Activated CD4-positive, alpha-beta T cell treated with anti-CD3 and anti-CD28 coated beads, Interleukin-2, amount 10 ng/mL, durations not matched to agents 7 days and 5 days (primary cell): ENCODE results near the gene CDK5RAP2. TPM values are rescaled to one million over a fixed set of nuclear protein-coding genes. Genes with fewer than 3 reads are reported as not detected.

ENCODE experiments used
- CTCF ChIA-PET: fragments of 350-600 bp; sonication (Branson Sonifier 250); formaldehyde crosslinking; loops from one replicate; lab custom pipeline; 2021; ENCODE audit warnings: antibody characterized with exemption; lab: Charles Lee
- POLR2A ChIA-PET: fragments of 350-600 bp; sonication (Branson Sonifier 250); formaldehyde crosslinking; loops from one replicate; lab custom pipeline; 2021; ENCODE audit warnings: antibody characterized with exemption; lab: Charles Lee
- DNase-seq: peaks from one replicate; pipeline ENCODE4 v3.0.0-alpha.2; 2020
- H3K27ac Mint-ChIP-seq: one replicate; pipeline ENCODE4 v1.8.0; 2021; ENCODE audit warnings: mild to moderate bottlenecking, moderate library complexity, mixed read lengths
- H3K27me3 Mint-ChIP-seq: one replicate; pipeline ENCODE4 v1.8.0; 2021; ENCODE audit warnings: mixed read lengths
- H3K36me3 Mint-ChIP-seq: one replicate; pipeline ENCODE4 v1.8.0; 2021; ENCODE audit warnings: low read depth, mixed read lengths
- H3K4me1 Mint-ChIP-seq: one replicate; pipeline ENCODE4 v1.8.0; 2021; ENCODE audit warnings: mixed read lengths
- H3K4me3 Mint-ChIP-seq: one replicate; pipeline ENCODE4 v1.8.0; 2021; ENCODE audit warnings: mild to moderate bottlenecking, moderate library complexity, mixed read lengths
- H3K9me3 Mint-ChIP-seq: one replicate; pipeline ENCODE4 v1.8.0; 2021; ENCODE audit warnings: mixed read lengths
- total RNA-seq, 2 experiments: library from RNA; stranded (reverse); gene quantifications; one replicate each; pipeline ENCODE4 v1.2.3, GENCODE V29; 2021

The CDK5RAP2 gene
- total RNA-seq, 2 experiments from 2014 or later = 103 to 105 TPM

DNA sequence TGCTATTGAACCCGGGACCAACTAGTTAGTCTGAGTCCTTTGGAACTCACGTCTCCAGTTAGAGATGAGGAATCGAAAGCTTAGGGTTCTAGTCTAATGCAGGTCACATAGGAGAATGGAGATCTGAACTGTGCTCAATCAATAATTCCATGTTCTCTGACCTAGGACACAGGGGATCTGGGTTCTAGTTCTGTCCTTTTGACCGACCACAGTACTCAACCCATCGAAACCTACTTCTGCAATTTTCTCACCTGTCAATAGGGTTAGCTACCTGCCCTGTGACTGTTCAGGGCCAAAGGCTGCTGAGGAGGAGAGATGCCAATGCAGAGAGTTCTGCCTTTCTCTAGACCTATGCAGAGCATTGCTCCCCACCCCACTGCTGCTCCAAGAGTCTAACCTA lies 187.7 kb downstream of the CDK5RAP2 start:
- Mint-ChIP-seq H3K27me3 (no peaks in the 10 kb centered on the region), H3K4me3 (no peak overlapping the region), H3K9me3 (no peaks in the 10 kb centered on the region), H3K4me1 (peaks cover 30% of the 10 kb centered on the region), H3K27ac (no peak overlapping the region), H3K36me3 (peaks cover 53% of the 10 kb centered on the region)
- ChIA-PET CTCF (no interaction called here), POLR2A (no interaction called here)
- DNase-seq = no peak

DNA sequence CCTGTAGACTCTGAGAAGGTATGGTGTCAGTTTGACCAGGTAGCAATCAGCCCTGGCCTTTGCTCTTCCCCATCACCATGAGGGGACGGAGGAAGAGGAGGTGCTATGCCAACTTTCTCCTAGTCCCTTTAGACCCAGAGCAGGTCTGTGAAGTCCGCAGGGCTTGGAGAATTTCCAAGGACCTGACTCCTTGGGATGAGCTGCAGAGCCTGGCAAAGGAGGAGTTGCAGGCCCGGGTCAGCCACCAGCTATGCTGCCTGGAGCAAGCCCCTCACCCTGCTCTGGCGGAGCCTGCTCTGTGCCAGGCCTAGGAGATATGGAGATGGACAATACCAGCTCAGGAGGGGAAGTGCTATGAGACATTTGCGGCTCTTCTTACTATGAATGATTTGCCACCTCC lies 188.3 kb downstream of the CDK5RAP2 start:
- ChIA-PET CTCF (no interaction called here), POLR2A (no interaction called here)
- no peaks in the 10 kb centered on the region for H3K27me3 Mint-ChIP-seq
- H3K36me3 Mint-ChIP-seq = peaks cover 48% of the 10 kb centered on the region
- peaks cover 26% of the 10 kb centered on the region for H3K4me1 Mint-ChIP-seq
- DNase-seq = no peak
- no peak overlapping the region for H3K27ac Mint-ChIP-seq
- no peaks in the 10 kb centered on the region for H3K9me3 Mint-ChIP-seq
- no peak overlapping the region for H3K4me3 Mint-ChIP-seq

DNA sequence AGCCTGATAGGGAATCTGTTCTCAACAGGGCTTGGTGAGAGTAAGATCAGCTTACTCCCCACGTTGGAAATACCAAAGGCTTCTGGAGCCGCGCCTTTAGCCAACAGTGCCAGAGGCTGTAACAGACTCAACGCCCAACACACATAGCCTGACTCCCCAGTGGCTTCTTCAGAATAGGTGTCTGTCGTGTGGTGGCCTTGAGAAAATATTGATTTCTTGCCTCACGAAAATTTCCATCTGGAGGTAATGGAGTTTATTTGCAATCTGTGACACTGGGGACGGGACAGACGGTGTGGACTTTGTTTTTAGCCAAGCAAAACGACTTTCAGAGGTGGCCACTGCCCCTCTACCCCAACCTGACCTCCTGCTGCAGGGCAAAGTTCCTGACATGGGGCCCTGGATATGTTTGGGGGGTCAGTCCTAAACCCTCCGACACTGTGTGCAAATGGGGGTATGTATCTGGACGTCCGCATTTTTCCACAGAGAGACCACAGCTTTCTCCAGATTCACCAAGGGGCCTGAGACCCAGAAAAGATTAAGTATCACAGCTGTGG lies 189.3 kb downstream of the CDK5RAP2 start:
- Mint-ChIP-seq H3K4me1 (peaks cover 19% of the 10 kb centered on the region), H3K9me3 (no peaks in the 10 kb centered on the region), H3K27me3 (no peaks in the 10 kb centered on the region), H3K27ac (no peak overlapping the region), H3K4me3 (no peak overlapping the region), H3K36me3 (peaks cover 43% of the 10 kb centered on the region)
- ChIA-PET POLR2A (no interaction called here), CTCF (interaction anchor here (1.5 kb wide), 1 partner anchor 12 kb away, joined by 4 read pairs; no protein-coding TSS in a partner anchor)
- DNase-seq = no peak

DNA sequence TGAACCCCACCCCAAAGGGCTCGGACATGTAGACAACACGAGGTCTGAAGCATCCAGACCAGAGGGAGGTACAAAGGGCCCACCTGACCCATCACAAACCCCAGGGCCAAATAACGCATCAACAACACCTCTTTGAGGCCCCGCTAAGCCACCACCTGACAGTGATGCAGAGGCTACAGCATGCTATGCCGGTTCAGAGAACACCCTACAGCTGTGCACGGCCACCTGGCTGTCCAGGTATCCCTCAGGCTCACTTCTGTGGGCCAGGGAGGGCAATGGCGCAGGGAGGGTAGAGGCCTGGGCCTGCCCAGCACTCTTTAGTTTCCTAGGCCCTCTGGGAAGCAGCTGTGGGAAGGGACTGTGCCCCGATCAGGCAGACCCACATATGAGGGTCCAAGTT lies 190.1 kb downstream of the CDK5RAP2 start:
- Mint-ChIP-seq H3K27ac (no peak overlapping the region), H3K27me3 (no peaks in the 10 kb centered on the region), H3K36me3 (peaks cover 41% of the 10 kb centered on the region), H3K4me3 (no peak overlapping the region), H3K4me1 (peaks cover 15% of the 10 kb centered on the region), H3K9me3 (no peaks in the 10 kb centered on the region)
- CTCF ChIA-PET = interaction anchor here (1.2 to 1.5 kb wide), 2 partner anchors 11 to 13 kb away, joined by 3 to 4 read pairs; no protein-coding TSS in a partner anchor
- POLR2A ChIA-PET = no interaction called here
- DNase-seq = no peak

DNA sequence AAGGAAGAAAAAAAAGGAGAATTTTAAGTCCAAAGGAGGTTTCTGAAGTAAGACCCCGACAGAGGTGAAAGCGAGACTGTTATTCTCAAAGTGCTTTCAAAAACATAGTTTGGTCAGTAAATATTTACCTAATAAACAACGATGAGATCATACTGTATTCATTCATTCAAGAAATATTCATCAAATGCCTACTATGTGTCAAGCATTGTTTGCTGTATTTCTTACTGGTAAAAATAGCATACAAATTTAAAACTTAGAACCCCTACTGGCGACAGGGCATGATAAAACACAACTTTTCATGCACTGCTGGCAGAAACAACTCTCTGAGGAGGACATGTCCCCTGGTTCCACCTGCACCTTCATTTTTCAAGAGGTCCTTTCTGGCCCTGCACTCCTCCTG lies 190.7 kb downstream of the CDK5RAP2 start:
- no peaks in the 10 kb centered on the region for H3K27me3 Mint-ChIP-seq
- no peaks in the 10 kb centered on the region for H3K9me3 Mint-ChIP-seq
- POLR2A ChIA-PET = no interaction called here
- peaks cover 9% of the 10 kb centered on the region for H3K4me1 Mint-ChIP-seq
- no peak overlapping the region for H3K27ac Mint-ChIP-seq
- CTCF ChIA-PET = interaction anchor here (1.2 kb wide), 1 partner anchor 11 kb away, joined by 3 read pairs; no protein-coding TSS in a partner anchor
- no peak for DNase-seq
- H3K4me3 Mint-ChIP-seq = no peak overlapping the region
- peaks cover 35% of the 10 kb centered on the region for H3K36me3 Mint-ChIP-seq

DNA sequence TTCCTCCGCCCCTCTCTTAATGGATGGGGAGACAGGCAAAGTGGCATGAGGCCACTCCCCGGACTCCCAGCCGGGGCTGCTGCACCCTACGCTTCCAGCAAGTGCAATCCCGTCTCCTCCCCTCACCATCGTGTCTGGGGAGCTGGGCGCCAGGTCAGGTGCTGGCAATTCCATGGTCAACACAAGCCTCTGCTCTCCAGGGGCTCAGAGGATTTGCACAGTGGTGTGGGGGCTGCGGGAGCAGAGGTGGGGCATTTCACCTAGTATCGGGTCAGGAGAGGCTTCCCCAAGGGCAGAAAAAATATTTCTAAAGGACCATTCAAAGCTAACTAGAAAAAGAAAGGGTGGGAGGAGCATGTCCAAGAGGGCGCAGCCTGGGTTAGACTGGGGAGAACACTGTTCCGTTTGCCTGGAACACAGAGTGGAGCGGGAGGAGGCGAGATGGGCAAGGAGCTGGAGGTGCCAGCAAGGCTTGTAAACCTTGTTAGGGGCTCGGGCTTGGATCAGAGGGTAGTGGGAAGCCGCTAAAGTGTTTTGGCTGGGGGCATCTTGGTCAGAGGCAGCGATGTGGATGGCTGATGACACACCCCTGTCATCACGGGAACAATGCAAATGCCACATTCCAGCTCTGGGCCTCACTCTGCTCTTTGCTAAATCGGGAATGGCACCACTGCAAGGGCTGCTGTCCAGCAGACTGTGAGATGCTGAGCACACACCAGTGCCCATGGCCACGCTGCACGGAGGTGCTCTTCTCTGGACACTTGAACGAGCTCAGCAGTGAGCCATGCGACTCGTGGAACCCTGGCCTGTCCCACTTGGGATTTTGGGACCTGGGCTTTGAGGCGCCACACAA lies 191.7 kb downstream of the CDK5RAP2 start:
- peak overlapping the region; percentile 33 for H3K27ac Mint-ChIP-seq
- H3K4me3 Mint-ChIP-seq = no peak overlapping the region
- H3K9me3 Mint-ChIP-seq = no peaks in the 10 kb centered on the region
- ChIA-PET POLR2A (no interaction called here), CTCF (no interaction called here)
- H3K4me1 Mint-ChIP-seq = no peaks in the 10 kb centered on the region
- H3K36me3 Mint-ChIP-seq = peaks cover 24% of the 10 kb centered on the region
- no peak for DNase-seq
- no peaks in the 10 kb centered on the region for H3K27me3 Mint-ChIP-seq

DNA sequence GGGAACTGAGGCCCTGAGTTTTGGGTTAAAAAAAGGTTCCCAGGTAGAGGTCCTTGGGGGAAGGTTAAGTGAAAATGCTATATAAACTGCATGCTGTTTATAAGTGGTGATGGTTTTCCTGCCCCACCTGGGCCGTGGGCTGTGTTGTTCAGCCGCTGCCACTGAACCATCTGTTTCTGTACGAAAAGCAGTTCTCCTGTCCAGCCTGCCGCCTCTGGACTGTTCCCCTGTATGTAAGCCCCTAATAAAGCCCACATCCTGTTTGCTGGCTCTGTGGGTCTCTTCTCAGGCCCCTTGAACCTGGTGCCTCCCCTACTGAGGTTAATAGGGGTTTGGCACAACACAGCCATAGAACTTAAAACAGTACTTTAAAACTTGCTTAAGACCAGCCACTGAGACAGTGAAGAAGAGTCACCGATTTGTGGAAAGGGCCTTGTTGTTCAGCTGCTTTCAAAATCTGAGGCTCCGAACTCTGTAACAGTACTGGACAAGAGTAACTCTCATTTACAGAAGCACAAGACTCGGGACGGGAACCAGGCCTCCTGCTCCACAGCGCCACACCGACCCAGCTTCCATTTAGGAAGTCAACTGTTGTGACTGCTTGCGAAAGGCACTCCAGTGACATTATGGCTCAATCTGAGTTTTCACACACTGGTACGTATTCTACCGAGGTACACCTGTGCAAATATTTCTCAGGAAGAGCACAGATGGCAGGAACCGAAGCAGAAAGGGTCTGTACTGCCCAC lies 192.5 kb downstream of the CDK5RAP2 start:
- H3K27me3 Mint-ChIP-seq = no peaks in the 10 kb centered on the region
- no peak overlapping the region for H3K27ac Mint-ChIP-seq
- no peak for DNase-seq
- POLR2A ChIA-PET = no interaction called here
- no peaks in the 10 kb centered on the region for H3K9me3 Mint-ChIP-seq
- H3K4me3 Mint-ChIP-seq = no peak overlapping the region
- H3K36me3 Mint-ChIP-seq = peaks cover 18% of the 10 kb centered on the region
- CTCF ChIA-PET = interaction anchor here (1.8 kb wide), 1 partner anchor 10 kb away, joined by 4 read pairs; no protein-coding TSS in a partner anchor
- no peaks in the 10 kb centered on the region for H3K4me1 Mint-ChIP-seq

DNA sequence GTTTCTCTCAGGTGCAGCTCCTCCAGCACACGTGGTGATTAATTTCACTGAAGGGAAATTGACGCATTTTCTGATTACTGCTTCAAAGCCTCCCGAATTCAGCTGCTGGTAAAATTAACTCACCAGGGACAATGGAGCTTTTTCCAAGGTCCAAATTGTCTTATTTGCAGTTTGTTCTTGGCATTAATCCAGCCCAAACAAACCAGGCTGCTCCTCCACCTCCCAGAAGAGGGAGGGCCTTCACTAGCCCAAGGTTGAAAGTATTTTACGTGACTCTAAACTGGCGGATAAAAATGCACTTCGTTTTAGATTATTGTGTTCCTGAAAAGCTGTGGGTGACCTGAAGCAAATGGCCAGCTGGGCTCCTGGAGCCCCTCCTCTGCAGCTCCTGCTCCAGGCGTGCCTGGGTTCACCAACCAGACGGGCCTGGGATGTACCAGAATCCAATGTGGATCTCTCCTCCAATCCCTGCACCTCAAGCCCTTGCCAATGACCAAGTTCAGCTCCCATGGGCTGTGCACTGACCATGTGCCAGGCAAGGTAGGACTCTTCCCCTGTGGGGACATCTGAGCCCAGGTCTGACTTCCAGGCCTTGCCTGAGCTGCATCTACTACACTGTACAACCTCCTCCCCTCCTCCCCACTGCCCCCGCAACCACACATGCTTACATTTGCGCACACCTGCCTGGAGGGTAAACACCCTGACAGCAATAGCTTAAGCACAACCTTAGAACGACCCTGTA lies 193.4 kb downstream of the CDK5RAP2 start:
- Mint-ChIP-seq H3K4me3 (no peak overlapping the region), H3K27ac (no peak overlapping the region), H3K27me3 (no peaks in the 10 kb centered on the region), H3K4me1 (no peaks in the 10 kb centered on the region), H3K9me3 (no peaks in the 10 kb centered on the region), H3K36me3 (peaks cover 9% of the 10 kb centered on the region)
- ChIA-PET POLR2A (no interaction called here), CTCF (interaction anchor here (1.8 kb wide), 1 partner anchor 9 kb away, joined by 4 read pairs; no protein-coding TSS in a partner anchor)
- no peak for DNase-seq

DNA sequence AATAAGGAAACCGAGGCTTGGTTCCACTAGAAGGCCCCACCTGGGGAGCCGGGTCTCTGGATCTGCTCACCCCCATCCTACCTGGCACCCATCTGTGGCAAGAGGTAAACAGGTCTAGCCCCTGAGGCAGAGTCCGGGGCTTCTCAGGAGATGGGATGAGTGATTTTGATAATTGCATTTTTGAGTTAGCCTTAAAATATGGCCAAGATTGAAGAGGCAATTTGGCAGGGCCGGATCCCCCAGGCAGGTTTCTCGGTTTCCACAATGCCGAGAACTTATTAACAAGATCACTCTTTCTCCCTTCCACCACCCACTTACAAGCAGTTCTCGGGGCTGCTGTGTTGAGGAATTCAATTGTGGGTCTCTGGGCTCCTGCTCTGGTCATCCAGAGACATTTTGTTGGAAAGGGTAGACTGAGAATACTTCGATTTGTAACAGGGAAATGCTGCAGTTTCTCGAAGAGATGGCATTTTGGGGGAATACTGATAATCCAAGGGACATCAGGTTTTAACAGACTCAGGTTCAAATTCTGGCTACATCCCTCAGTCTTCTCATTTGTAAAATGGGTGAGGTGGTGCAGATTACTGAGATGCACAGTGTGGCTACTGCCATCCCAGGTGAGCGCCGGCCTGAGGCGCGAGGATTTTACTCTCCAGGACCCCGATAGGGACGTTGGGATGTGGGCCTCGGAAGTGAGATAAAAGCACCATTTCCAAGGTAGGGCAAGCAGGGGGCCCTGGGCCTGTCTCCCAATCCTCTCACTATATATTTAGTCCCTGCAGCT lies 194.2 kb downstream of the CDK5RAP2 start:
- Mint-ChIP-seq H3K9me3 (no peaks in the 10 kb centered on the region), H3K27ac (no peak overlapping the region), H3K4me3 (no peak overlapping the region), H3K36me3 (peaks cover 7% of the 10 kb centered on the region), H3K4me1 (no peaks in the 10 kb centered on the region), H3K27me3 (no peaks in the 10 kb centered on the region)
- ChIA-PET CTCF (interaction anchor here (1.8 kb wide), 1 partner anchor 9 kb away, joined by 4 read pairs; no protein-coding TSS in a partner anchor), POLR2A (no interaction called here)
- no peak for DNase-seq

DNA sequence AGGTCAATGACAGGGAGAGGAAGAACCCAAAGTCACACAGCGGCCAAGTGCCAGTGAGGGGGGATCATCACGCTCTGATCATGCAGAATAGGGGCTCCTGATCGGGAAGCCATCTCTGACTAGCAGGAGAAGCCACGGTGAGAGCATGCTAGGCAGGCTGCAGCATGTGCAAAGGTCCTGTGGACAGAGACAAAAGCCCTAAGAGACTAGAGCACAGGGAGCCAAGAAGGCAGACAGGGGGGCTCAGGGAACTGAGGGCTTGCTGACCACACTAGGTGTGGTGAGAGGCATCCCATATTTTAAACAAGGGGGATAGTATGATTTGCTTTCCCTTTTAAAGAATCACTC lies 195.1 kb downstream of the CDK5RAP2 start:
- H3K9me3 Mint-ChIP-seq = peaks cover 3% of the 10 kb centered on the region
- ChIA-PET POLR2A (no interaction called here), CTCF (no interaction called here)
- H3K27ac Mint-ChIP-seq = no peak overlapping the region
- H3K27me3 Mint-ChIP-seq = no peaks in the 10 kb centered on the region
- H3K4me1 Mint-ChIP-seq = no peaks in the 10 kb centered on the region
- H3K36me3 Mint-ChIP-seq = peaks cover 7% of the 10 kb centered on the region
- H3K4me3 Mint-ChIP-seq = no peak overlapping the region
- no peak for DNase-seq

DNA sequence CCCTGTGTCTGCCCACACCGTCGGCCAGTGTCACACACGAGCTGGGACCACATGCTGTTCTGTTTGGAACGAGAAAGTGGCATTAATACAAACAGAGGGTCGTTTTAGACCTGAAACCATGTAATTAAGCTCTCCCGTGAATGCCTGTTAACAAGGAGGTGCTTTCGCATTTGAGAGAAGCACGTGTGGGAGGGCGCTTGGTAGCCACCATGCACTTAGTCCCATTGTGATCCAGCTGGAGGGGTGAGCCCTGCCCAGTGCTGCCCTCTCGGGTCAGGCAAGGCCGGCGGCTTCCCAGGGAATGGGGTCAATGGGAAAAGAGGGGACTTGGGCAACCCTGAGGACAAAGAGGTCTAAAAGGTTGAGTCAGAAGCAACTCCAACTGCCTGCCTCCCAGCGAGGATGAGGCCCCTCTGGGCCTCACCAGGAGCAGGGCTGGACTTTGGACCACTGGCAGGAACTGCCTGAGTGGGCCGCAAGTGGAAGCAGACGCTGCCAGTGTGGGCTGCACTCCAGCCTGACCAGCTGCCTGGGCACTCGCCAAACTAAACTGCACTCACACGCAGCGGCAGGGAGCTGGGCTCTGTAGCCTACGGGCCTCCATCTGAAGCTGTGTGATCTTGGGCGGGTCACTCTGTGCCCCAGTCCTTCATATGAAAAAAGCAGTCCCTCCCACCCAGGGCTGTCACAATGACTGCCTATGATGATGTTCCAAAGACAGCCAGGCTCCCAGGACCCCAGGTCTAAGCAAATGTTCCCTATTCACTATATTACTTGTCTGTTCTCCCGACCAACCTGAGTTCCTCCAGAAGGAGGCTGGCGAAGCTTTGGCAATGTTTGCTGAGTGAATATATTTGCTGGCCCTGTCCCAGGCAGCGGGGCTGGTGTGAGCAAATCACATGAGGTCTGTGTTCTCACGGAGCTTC lies 195.7 kb downstream of the CDK5RAP2 start:
- Mint-ChIP-seq H3K4me3 (no peak overlapping the region), H3K27me3 (no peaks in the 10 kb centered on the region), H3K36me3 (peaks cover 2% of the 10 kb centered on the region), H3K9me3 (peaks cover 4% of the 10 kb centered on the region), H3K27ac (no peak overlapping the region), H3K4me1 (no peaks in the 10 kb centered on the region)
- ChIA-PET CTCF (no interaction called here), POLR2A (no interaction called here)
- DNase-seq = no peak
